ENCODE data around the gene VTI1A.
"Not testable (repeated sequence)": the region's sequence is repeated elsewhere in the genome, so short reads cannot be mapped to it uniquely, and the experiment has no call there.

Gene VTI1A

GRCh38 chr10:112835944-112836451 lies 389.0 kb downstream of the VTI1A start:
- DNase-seq (ENCODE audit: low read depth), result no peak

- no peak for DNase-seq (ENCODE audit: low read depth)
These were observed 391.9 kb downstream of the VTI1A start for GRCh38 chr10:112838784-112839481.

GRCh38 chr10:112839928-112840654 lies 393.1 kb downstream of the VTI1A start:
- no peak for DNase-seq (ENCODE audit: low read depth)

GRCh38 chr10:112841549-112841948 lies 394.5 kb downstream of the VTI1A start:
- no peak for DNase-seq (ENCODE audit: low read depth)

DNA sequence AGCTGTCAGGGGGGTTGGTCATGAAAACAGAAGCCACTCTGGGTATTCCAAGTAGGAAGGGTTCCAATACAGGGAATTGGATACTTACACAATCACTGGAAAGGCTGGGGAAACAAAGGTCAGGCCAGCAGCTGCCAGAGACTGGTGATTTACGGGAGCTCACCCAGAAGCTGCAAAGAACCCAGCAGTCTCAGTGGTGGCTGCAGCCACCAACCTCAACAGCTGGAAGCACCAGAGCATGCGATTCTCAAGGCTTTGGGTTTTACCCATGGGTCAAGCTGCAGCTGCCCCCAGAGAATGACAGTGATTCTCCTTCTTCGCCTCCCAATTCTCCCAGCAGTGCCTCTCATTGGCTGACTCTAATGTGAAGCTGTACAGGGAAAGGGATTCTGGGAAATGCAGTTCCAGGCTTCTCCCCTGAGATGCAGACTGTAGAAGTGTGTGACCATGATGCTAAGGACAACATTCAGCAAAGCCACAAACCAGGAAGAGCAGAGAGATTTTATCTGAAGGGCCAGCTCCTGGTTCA lies 395.9 kb downstream of the VTI1A start:
- DNase-seq (ENCODE audit: low read depth), result no peak

DNA sequence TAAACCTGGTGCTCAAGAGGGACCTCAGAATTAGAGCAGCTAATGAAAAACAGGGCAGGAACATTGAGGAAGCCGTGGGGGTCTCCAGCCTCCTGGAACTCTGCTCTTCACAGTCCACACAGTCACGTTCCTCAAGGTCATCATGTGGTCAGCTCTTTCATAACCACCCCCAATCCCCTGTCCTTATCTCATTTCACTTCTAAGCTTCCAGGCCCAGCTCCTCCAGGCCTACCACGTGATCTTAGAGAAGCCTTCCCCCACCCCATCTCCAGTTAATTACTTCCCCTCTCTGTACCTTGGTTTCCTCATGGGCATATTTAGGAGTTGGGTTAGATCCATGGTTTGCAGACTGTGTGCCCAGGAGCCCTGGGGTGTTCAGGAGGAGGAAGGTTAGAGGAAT lies 396.6 kb downstream of the VTI1A start:
- no peak for DNase-seq (ENCODE audit: low read depth)

DNA sequence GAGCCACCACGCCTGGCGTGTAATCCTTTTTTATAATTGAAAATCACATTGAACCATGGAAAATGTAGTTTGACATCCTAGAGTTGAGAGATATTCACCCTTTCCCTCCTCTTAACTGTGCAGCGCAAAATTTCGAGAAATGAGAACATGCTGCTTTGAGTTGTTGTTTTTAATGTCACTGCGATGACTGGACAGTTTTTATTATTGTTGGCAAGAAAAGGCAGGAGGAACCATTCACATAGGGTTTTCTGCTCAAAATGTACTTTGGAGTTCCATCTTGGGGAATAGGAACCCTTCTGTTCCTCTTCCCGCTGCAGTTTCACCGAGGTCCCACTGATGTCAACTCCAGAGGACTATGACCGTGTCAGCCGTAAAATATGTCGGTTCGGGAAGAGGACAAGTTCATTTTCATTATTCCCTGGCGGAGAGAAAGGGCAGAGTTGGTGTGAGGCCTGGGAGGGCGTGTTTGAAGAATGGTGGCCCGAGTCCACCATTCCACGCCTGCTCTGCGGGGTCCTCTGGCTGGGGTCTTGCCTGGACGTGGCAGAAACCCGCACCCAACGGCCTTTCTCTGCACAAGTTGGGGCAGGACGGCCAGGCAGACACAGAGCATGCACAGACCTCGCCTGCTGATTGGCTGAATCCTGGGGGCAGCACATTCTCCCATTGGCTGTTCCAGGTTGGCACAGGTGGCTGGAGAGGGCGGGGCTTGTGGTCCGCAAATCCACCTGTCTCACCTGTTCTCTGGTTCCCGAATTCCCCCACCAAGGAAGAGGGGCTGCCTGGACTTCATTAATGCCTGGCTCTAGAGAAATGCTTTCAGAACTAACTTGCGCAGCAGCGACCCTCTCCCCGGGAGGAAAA lies 397.9 kb downstream of the VTI1A start:
- DNase-seq (ENCODE audit: low read depth), result no peak

- no peak for DNase-seq (ENCODE audit: low read depth)
These were observed 400.8 kb downstream of the VTI1A start for GRCh38 chr10:112847778-112848177.

DNA sequence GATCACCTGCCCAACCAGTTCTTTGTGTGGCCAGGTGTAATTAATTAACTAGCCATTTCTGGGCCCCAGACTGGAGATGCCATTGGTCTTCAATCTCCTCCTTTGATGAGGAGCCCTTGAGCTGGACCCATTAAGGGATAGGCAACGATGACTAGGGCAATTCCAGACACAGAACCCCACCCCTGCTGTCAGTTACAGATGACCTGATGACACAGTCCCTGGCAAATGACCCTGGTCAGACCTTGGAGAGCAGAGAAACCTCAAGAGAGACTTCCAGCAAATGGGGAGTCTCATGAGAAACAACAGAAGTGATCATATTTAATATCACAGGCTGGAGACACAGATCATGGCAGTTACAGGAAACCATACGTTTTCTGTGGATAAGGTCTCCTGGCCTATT lies 401.2 kb downstream of the VTI1A start:
- DNase-seq (ENCODE audit: low read depth), result no peak

DNA sequence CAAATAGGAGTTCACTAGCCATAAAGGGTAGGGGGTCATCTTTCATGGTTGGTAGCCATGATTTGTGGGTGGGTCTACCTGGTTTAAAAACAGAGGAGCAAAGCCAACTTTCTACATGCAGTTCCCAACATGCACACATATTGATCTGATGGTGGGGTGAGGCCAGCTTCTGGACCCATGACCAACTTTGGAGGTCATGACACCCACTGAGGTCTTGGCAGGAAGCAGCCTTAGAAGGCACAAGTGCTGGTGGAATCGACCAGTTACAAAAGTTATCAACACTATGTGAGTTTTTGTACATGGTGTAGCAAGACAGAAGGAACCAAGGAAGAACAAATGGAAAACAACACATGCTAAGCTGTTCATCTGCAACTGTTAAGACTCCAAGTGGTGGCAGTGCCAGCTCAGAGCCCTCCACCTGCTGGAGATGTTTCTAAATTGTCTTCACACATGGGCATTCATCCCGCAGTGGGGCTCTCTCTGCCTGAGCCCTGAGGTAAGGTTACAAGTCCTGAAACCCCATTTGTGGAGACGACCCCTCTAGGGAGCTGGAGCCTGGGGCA lies 401.9 kb downstream of the VTI1A start:
- DNase-seq (ENCODE audit: low read depth), result no peak

DNA sequence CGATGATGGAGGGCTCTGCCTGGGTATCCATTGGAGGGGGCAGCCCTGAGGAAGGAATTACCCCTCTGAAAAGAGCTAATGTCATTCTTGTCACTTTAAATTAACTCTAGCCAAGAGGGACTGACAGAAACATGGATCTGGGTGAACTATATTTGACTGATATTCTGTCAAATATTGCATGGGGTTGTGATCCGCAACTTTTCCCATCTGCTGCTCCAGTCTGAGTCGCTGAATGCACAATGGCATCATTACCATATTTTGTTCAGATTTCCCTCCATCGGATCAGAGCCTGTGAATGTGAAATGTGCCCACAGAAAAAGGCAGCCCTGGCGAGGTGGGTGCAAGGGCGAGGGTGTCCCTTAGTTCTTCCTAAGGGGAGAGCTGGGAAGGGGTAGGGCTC lies 402.5 kb downstream of the VTI1A start:
- no peak for DNase-seq (ENCODE audit: low read depth)

DNA sequence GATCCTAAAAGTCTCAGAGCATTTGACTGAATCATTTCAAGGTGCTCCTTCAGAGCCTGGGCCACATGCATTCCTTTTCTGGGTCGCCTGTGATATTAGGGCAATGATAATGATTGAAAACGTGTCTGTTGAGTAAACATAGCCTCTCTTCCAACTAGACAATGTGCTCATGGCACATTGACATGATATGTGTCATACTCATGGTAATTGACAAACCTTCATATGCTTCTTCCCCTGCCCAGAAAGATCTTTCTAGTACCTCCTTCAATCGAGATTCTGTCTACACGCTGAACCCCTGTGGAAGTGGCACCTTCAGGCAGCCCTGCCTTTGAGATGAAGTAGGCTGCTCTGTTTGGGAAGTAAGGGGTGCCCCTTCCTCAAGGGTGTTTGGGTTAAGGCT lies 404.2 kb downstream of the VTI1A start:
- DNase-seq (ENCODE audit: low read depth), result no peak

DNA sequence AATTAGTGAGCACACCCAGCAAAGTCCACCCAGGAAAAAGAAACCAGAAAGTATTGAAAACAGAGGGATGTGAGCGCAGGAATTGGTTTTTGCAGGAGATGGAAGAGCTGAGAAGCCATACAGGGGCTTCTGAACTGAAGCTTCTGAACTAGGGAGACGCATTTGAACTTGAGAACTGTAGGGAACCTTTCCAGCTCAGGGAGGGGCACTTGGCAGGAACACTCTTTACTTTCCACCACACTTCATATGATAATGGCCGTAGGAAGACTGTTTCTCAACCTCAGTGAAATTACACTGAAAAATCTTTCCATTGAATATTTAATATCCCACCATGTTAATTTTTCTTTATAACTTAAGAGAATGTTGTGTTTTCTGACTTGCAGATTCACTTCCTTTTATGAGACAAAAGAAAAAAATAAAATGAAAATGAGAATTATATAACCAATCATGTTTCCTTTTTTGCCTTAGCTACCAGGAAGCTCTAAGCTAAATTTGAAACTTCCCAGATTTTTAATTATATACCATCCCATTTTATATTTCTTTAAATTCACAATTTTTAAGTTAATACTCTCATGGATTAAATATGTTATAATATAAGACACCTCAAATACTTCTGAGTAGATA lies 404.7 kb downstream of the VTI1A start:
- DNase-seq (ENCODE audit: low read depth), result no peak

DNA sequence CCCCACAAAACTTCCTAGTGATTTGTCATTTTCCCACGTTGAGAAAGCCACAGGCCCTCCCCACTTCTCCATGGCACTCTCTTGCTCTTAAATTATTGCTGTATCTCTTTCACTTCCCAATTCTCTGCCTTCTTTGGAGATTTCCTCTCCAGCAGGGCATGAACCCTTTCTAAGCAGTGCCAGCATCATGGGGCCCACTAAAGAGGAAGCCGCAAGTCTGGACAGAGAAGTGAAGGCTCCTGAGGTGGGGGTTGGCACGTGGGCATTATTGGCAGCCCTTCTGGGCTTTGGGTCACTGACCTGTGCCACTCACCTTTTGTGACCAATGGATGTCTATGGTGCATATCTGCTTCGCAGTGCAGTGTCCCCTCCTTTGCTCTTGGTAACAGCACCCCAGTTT lies 405.3 kb downstream of the VTI1A start:
- DNase-seq (ENCODE audit: low read depth), result no peak

DNA sequence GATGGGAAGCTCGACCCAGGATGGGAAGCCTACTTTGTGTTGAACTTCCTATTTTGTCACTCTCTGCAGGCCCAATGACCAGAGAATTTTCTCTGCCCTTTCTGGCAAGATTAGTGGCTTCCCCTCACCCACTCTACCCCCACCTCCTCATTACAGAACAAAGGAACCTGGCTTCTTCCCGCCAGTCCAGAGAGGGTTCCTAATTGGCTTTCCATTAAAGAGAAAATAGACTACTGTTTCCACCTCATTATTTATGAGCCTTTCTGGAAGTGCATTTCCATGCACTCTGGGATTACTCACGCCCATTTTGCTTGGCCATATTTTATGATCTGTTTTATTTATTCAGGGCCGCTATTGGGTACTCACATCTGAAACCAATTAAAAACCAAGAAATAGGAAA lies 408.1 kb downstream of the VTI1A start:
- DNase-seq (ENCODE audit: low read depth), result no peak

DNA sequence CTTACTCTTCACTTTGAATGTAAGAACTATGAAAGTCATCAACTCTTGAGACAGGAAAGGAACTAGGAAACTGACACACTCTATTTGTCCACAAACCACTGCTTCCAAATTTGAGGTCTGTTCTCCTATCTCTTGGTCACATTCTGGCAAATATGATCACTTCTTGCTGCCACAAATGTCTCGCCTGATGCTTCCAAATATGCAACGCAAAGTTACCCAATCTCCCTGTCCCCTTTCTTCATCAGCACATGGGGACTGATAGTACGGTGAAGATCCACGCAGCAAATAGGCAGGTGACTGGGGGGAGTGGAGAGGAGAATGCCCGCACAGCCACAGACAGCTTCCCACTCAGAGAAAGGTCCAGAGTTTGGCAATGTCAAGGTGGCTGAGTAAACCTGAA lies 410.5 kb downstream of the VTI1A start:
- DNase-seq (ENCODE audit: low read depth), result no peak

GRCh38 chr10:112858986-112859651 lies 412.1 kb downstream of the VTI1A start:
- DNase-seq (ENCODE audit: low read depth), result no peak

DNA sequence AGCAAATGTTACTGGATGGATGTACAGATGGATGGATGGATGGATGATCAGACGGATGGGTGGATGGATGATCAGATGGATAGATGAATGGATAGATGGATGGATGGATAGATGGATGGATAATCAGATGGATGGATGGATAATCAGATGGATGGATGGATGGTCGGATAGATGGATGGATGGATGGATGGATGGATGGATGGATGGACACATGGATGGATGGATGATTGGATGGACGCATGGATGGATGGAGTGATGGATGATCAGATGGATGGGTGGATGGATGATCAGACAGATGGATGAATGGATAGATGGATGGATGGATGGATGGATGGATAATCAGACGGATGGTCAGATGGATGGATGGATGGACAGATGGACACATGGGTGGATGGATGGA lies 412.8 kb downstream of the VTI1A start:
- no peak for DNase-seq (ENCODE audit: low read depth)

DNA sequence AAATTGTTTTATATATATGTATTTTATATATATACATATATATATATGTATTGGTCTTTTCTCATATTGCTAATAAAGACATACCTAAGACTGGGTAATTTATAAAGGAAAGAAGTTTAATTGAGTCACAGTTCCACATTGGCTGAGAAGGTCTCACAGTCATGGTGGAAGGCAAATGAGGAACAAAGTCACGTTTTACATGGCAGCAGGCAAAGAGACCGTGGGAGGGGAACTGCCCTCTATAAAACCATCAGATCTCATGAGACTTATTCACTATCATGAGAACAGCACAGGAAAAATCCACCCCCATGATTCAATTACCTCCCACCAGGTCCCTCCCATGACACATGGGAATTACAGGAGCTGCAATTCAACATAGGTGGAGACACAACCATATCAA lies 416.4 kb downstream of the VTI1A start:
- DNase-seq (ENCODE audit: low read depth), result not testable (repeated sequence)

Measured in activated T-helper 9 cell treated with anti-CD3 and anti-CD28 coated beads, Interleukin-2, amount 50 U/mL, for 16 hours (primary cell).